HG02981 (cell line): ENCODE results near the gene RIPOR2.

ENCODE experiments used
- ATAC-seq: cut with Tn5 transposase; IDR thresholded peaks from one replicate; pipeline ENCODE4 v1.9.1; 2021; ENCODE audit warnings: mild to moderate bottlenecking, moderate library complexity; ENCODE audit not compliant: unreplicated experiment

RIPOR2 gene

GRCh38 chr6:24855395-24856245, 80.1 kb downstream of the RIPOR2 start:
- no peak for ATAC-seq

GRCh38 chr6:24854077-24854666, 81.6 kb downstream of the RIPOR2 start:
- ATAC-seq, result no peak

GRCh38 chr6:24851086-24851485, 84.7 kb downstream of the RIPOR2 start:
- no peak for ATAC-seq

GRCh38 chr6:24849713-24850112, 86.0 kb downstream of the RIPOR2 start:
- ATAC-seq, result no peak

GRCh38 chr6:24848461-24848860, 87.3 kb downstream of the RIPOR2 start:
- no peak for ATAC-seq

GRCh38 chr6:24847402-24847801, 88.4 kb downstream of the RIPOR2 start:
- no peak for ATAC-seq

GRCh38 chr6:24845578-24845977, 90.2 kb downstream of the RIPOR2 start:
- ATAC-seq, result no peak

GRCh38 chr6:24844903-24845302, 90.9 kb downstream of the RIPOR2 start:
- no peak for ATAC-seq

GRCh38 chr6:24844061-24844460, 91.7 kb downstream of the RIPOR2 start:
- no peak for ATAC-seq

GRCh38 chr6:24840187-24840586, 95.6 kb downstream of the RIPOR2 start:
- no peak for ATAC-seq

GRCh38 chr6:24838994-24839393, 96.8 kb downstream of the RIPOR2 start:
- ATAC-seq, result no peak

- no peak for ATAC-seq
Observed at GRCh38 chr6:24838081-24838480, 97.7 kb downstream of the RIPOR2 start.

- ATAC-seq, result no peak
Observed at GRCh38 chr6:24836109-24836508, 99.7 kb downstream of the RIPOR2 start.

- no peak for ATAC-seq
Observed at GRCh38 chr6:24833711-24834386, 101.9 kb downstream of the RIPOR2 start.

GRCh38 chr6:24832794-24833193, 103.0 kb downstream of the RIPOR2 start:
- ATAC-seq, result no peak

GRCh38 chr6:24831771-24832716, 103.7 kb downstream of the RIPOR2 start:
- no peak for ATAC-seq

GRCh38 chr6:24829657-24830056, 106.1 kb downstream of the RIPOR2 start:
- no peak for ATAC-seq

GRCh38 chr6:24827970-24828369, 107.8 kb downstream of the RIPOR2 start:
- ATAC-seq, result no peak

GRCh38 chr6:24827162-24827561, 108.6 kb downstream of the RIPOR2 start:
- ATAC-seq, result no peak

GRCh38 chr6:24825130-24825630, 110.6 kb downstream of the RIPOR2 start:
- ATAC-seq, result no peak
